ENCODE data around the gene MGAT5B.

The MGAT5B gene

DNA sequence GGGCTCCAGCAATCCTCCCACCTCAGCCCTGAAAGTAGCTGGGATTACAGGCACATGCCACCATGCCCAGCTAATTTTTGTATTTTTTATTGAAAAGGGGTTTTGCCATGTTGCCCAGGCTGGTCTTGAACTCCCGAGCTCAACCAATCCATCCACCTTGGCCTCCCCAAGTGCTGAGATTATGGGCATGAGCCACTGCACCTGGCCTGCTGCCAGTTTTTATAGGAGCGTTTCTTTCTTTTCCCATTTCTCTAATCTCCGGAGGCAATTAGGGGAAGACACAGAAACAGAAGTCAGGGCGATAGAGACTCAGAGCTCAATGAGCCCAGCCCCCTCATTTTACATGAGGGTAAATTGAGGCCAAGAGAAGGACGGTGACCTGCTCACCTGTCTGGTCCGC is 10.4 kb downstream of the MGAT5B start:
- DNase-seq (ENCODE audit: low read depth in 2 of 2, low spot score in 1 of 2), result no peak

DNA sequence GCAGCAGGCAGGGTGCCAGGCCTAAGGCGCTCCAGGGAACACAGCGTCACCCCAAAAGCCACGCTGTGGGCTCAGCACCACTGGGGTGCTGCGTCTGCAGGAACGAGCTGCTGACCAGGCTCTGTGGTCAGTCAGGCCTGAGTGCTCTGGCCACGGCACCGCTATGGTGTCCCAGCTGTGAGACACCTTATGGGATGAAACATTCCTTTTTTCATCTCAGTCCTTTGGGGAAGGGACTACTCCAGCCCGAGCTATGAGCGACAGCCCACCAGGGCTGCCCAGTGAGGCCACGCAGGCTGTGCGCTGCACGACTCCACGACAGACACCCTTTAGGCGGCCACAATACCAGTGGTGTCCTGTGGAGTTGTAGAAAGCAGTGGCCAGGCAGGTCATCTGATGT is 11.1 kb downstream of the MGAT5B start:
- no peak for DNase-seq (ENCODE audit: low read depth in 2 of 2, low spot score in 1 of 2)

DNA sequence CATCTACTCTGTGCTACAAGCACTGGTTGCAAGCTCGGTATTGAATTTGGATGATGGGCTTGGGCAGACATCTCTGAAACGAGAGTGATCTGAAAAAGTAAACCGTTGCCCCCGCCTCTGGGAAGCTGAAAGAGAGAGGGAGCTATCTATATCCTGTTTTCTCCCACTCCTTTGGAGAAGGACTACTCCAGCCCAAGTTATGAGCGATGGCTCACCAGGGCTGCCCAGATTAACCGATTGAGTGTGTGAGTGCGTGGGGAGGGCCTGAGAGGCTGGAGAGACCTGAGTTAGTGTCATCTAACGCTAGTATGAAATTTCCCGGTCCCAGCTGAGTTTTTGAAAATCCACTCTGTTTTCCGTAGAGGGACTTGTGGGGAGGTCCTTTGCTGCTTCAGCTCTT is 11.5 kb downstream of the MGAT5B start:
- DNase-seq (ENCODE audit: low read depth in 2 of 2, low spot score in 1 of 2), result no peak

DNA sequence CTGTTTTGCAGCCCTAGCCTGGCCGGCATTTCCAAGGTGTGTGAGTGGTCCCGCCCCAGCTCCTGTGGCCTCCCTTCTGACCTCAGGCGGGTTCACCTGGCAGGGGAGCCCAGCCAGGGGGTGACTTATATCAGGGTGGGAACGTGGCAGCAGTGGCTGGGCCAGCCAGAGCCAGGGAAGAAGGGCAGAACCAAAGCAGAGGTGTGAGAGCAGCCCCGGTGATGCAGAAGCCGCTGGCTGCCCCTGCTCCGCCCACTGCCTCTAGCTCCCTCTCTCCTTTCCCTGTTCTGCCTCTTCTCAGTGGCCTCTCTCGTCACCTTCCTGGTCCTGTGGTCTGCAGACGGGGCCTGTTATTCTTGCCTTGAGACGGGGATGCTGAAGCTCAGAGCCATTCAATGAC is 12.1 kb downstream of the MGAT5B start:
- DNase-seq (ENCODE audit: low read depth in 2 of 2, low spot score in 1 of 2), result no peak

DNA sequence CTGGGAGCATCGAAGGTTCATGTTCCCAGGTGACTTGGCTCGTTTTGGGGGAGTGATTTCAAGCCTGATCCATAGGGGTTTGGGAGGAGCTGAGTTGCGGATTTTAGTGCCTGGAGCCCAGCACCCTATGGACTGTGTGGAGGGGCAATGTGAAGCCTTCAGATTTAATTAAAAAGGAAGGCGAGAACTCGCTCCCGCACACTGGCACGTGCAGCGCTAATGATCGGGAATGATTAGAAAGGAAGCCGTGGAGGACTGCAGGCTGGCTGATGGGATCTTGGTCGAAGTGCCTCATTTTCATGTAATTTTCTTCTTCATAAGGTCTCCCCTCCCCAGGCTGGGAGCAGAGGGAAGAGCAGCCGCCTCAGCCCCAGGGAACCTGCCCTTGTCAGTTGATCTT is 12.8 kb downstream of the MGAT5B start:
- no peak for DNase-seq (ENCODE audit: low read depth in 2 of 2, low spot score in 1 of 2)

DNA sequence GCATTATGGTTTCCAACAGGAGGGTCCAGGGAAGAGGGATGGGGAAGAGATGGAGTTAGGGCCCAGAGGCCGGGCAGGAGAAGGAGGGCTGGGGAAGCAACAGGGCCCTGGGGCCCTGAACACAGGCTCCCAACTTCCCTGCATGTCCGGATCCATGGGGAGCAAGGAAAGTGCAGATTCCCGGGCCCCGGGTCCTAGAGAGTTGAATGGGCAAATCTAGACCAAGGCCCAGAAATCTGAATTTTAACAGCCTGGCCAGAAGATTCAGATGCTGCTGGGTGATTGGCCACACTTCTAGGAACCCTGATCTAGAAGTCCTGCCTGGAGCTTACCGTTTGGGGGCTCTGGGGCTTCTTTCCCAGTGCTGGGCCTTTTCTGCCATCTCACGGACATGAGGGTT is 13.2 kb downstream of the MGAT5B start:
- DNase-seq (ENCODE audit: low read depth in 2 of 2, low spot score in 1 of 2), result no peak

DNA sequence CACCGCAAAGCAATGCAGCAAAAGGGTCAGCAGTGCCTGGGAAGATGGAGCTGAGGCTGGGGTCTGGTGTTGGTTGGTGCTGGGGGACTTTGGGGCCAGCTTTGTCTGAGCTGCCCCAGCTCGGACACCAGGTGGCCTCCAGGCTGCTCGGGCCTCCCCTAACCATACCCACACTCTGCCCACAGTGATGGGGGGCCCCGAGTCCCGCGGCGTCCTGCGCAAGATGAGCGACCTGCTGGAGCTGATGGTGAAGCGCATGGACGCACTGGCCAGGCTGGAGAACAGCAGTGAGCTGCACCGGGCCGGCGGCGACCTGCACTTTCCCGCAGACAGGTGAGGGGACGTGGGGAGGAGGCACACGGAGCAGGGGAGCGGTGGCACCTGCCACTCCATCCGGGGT is 13.8 kb downstream of the MGAT5B start:
- no peak for DNase-seq (ENCODE audit: low read depth in 2 of 2, low spot score in 1 of 2)

DNA sequence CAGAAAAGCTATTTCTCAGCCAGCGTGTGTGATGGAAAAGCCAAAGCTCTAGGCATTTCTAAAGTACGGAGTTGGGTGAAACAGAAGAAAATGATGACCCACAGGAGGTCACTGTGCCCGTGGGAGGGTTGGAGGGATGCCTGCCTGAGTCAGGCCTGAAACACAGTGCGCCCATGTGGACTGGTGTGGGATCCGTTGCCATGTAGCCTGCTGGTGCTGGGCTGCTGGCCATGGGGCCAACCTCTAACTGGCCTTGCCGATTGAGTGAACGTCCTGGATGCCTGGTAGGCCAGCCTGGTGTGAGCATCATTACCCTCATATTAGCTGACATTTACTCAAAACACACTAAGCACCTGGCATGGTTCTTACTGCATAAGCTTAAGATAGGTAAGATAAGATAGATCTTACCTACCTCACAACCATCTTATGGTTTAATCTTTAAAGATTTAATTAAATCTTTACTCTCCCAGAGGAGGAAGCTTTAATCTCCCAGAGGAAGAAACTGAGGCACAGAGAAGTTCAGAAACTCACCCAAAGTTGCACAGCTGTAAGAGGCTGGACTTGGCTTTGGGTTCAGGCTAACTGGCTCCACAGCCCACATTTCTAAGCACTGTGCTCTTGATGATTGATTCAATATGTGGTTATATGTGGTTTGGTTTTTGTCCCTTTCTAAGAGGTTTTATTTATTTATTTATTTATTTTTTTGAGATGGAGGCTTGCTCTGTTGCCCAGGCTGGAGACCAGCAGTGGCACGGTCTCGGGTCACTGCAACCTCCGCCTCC is 15.7 kb downstream of the MGAT5B start:
- DNase-seq (ENCODE audit: low read depth in 2 of 2, low spot score in 1 of 2), result no peak

DNA sequence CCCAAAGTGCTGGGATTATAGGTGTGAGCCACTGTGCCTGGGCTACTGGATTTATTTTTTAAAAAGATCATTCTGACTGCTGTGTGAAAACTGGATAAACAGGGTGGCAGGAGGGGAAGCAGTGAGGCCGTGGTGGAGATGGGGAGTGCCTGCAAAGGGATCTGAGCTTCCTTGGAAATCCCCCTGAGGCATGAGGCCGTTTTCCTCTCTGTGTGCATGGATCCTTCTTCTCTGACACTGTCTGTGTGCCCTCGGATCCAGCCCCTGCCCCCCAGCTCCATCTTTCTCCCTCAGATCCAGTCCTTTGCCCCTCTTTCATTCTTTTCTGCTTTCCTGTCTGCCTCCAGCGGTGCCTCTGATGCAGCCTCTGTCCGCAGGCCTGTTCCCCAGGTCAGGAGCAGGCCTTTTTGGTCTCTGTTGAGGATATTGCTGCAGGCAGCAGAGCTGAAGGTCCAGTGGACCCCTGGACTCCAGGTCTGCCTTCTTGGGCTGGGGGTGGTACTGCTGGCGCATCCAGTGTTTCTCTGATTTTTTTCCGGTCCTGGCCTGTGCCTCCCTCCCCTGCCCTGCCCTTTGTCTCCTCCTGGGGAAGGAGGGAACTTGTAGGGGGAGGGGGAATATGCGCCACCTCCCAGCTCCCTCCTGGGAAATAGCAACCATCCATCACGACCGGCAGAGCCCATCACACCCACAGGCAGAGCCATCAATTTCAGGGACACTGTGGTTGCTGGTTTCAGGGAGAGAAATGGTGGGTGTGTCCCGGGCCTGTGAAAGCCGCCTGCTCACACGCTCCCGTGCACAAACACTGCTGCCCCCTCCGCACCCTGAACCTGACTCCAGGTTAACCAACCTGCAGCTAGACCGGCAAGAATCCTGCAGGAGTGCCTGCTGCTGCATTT is 17.0 kb downstream of the MGAT5B start:
- DNase-seq (ENCODE audit: low read depth in 2 of 2, low spot score in 1 of 2), result no peak

DNA sequence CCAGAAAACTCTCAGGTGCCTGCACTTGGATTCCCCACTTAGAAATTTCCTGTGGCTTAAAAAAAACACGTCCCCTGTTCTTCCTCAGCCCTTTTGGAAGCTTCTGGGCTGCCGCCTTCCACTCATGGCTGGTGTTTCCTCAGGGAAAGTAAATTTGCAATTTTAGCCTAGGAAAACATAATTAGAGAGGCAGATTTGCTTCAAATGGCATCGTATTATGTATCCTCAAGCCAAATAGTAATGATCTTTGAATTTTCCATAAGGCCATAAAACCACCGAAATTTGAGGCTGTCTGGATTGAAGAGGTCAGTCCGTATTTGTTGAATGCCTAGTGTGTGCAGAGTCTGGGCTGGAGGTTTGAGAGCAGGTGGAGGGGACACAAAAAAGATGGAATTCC is 17.7 kb downstream of the MGAT5B start:
- DNase-seq (ENCODE audit: low read depth in 2 of 2, low spot score in 1 of 2), result no peak

DNA sequence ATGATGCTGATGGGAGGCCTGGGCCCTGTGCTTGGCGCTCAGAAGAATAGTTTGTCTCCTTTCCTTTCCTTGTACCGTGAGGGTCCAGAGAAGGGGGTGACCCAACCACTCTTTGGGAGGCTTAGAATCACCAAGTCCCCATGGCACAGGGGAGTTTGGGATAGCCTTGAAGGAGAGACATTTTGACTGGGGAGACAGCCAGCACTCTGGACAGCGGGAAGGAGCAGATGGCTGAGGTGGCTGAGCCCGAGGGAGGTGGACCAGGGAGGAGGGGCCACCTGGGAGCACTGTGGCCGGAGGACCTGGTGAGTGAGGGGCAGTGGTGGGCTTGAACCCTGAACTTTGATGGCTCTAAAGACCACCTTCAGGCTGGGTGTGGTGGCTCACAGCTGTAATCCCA is 18.2 kb downstream of the MGAT5B start:
- no peak for DNase-seq (ENCODE audit: low read depth in 2 of 2, low spot score in 1 of 2)

DNA sequence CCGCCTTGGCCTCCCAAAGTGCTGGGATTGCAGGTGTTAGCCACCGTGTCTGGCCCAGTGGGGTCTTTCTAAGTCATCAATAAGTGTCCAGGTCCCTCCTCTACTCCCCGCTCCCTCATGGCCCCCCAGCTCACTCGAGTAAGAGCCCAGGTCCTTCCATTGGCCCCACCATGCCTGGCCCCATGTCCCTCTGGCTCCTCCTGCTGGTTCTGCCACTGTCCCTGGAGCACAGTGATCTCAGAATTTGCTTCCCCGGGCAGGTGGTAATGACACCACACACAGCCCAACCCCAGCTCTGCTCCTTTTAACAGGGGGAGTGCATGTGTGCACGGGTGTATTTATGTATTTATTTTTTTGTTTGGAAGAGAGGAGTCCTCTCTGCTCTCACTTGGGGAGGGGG is 19.6 kb downstream of the MGAT5B start:
- no peak for DNase-seq (ENCODE audit: low read depth in 2 of 2, low spot score in 1 of 2)

DNA sequence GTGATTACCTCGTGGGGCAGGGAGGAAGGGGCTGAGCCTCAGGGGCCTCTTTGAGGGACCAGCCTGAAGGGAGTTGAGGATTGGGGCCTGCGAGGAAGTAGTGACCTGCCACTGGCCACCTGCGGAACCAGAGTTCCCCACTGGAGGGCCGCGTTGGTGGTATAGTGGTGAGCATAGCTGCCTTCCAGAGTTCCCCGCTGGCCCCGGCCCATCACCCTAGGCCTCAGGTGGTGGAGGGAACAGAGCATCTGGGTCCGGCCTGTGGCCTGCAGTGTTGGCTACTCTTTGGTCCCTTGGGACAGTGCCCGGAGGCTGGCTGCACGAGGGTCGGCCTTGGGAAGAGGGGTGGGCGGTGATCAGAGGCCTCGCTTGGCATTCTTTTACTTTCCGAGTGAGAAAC is 20.5 kb downstream of the MGAT5B start:
- DNase-seq (ENCODE audit: low read depth in 2 of 2, low spot score in 1 of 2), result no peak

DNA sequence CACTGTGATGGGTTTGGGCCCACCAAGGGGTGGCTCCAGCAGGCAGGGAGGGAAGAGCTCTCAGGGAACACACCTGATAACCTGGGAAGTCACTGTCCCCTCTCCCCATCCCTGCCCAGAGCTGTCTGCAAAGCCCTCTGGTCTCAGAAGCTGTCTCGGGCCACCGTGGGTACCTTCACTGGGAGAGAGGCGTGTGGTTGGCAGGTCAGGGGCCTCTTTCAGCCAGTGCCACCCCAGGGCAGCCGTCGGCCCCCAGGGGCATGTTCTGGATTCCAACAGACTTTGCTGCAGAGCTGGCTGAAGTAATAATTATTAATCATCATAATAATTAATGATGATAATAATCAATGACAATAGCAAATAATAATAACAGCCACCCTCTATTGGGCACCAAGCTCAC is 21.1 kb downstream of the MGAT5B start:
- no peak for DNase-seq (ENCODE audit: low read depth in 2 of 2, low spot score in 1 of 2)

DNA sequence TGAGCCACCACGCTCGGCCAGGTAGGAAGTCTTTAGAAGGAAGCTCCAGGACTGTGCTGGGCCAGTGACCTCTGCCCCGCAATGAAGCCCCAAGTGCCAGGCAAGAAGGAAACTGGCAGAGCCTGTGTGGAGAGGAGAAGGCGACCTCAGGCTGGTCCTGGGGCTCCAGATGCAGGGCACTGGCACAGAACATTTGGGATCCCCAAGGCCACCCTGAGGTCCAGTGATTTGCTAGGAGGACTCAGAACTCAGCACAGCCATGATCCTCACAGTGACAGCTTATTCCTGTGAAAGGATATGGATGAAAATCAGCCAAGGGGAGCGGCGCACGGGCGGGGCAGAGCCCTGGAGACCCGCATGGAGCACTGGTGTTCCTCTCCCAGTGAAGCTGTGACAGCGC is 24.1 kb downstream of the MGAT5B start:
- DNase-seq (ENCODE audit: low read depth in 2 of 2, low spot score in 1 of 2), result no peak

DNA sequence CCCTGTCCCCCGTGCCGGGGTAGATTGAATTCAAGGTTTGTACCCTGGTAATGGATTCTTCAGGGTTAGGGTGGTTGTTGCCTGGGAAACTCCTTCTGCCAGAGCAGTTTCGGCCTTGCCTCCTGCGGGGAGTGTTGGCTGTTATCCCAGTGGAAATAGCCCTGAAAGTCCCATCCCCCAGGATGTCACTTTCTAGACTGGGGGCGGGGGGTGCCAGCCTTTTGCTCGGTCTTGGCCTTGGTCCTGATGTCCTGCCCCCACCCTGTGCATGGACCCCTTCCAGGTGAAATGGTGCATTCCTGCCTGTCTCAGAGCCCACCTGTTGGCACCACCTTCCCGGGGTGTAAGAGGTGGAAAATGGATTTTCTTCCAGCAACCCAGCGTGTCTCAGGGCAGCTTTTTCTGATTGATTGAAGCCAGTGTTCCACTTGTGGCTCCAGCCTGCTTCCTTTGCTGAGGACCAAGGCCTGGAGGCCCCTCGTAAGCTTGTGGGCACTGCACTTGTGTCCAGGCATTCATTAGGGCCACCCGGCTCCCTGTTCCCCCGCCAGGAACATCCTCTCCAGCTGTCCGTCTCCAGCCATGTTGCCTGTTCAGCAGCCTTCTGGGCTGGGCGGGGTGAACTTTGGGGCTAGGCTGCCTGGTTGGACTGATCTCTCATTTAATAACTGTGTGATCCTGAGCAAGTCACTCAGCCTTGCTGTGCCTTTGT is 25.6 kb downstream of the MGAT5B start:
- DNase-seq (ENCODE audit: low read depth in 2 of 2, low spot score in 1 of 2), result no peak

DNA sequence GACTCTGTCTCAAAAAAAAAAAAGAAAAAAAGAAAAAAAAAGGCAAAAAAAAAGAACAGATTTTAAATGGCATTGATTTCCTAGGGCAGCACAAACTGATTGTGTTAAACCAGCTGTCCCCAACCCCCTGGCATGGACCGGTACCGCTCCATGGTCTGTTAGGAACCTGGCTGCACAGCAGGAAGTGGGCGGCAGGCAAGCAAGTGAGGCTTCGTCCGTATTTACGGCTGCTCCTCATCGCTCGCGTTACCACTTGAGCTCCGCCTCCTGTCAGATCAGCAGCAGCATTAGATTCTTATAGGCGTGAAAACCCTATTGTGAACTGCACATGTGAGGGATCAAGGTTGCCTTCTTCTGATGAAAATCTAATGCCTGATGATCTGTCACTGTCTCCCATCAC is 26.6 kb downstream of the MGAT5B start:
- no peak for DNase-seq (ENCODE audit: low read depth in 2 of 2, low spot score in 1 of 2)

DNA sequence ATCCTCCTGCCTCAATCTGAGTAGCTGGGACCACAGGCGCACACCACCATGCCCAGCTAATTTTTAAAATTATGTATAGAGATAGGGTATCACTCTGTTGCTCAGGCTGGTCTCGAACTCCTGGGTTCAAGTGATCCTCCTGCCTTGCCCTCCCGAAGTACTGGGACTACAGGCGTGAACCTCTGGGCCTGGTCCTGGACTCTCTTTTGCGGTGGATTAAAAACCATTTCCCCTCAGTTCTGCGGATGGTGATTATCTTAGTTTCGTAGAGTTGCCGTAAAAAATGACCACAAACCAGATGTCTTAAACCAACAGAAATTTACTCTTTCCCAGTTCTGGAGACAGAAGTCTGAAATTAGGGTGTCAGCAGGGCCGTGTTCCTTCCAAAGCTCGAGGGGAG is 28.8 kb downstream of the MGAT5B start:
- no peak for DNase-seq (ENCODE audit: low read depth in 2 of 2, low spot score in 1 of 2)

DNA sequence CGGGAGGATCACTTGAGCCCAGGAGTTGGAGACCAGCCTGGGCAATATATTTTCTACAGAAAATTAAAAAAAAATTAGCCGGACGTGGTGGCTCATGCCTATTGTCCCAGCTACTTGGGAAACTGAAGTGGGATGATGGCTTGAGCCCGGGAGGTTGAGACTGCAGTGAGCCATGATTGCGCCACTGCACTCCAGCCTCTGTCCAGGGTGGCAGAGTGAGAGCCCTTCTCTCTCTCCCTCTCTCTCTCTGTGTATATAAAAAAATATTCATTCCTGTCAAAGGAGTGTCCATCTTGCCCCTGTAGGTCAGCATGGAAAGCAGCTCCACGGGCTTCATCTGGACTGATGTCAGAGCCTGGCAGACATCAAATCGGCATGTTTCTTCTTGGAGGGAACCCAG is 31.2 kb downstream of the MGAT5B start:
- DNase-seq (ENCODE audit: low read depth in 2 of 2, low spot score in 1 of 2), result no peak

DNA sequence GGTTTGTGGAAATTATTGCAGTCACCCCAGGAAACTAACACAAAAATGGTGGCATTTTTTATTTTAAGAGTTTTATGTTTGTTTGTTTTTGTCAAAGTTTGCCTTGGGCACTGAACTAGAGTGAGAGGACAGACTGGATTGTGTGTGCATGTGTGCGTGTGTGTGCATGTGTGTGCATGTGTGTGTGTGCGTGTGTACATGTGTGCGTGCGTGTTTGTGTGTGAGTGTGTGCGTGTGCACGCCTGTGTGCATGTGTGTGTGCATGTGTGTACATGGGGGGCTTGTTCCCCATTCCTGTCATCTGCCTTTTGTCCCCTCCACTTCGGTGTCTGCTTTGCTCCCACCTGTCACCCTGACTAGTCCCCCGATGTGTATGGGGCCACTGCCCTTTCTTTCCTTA is 32.5 kb downstream of the MGAT5B start:
- DNase-seq (ENCODE audit: low read depth in 2 of 2, low spot score in 1 of 2), result no peak

DNA sequence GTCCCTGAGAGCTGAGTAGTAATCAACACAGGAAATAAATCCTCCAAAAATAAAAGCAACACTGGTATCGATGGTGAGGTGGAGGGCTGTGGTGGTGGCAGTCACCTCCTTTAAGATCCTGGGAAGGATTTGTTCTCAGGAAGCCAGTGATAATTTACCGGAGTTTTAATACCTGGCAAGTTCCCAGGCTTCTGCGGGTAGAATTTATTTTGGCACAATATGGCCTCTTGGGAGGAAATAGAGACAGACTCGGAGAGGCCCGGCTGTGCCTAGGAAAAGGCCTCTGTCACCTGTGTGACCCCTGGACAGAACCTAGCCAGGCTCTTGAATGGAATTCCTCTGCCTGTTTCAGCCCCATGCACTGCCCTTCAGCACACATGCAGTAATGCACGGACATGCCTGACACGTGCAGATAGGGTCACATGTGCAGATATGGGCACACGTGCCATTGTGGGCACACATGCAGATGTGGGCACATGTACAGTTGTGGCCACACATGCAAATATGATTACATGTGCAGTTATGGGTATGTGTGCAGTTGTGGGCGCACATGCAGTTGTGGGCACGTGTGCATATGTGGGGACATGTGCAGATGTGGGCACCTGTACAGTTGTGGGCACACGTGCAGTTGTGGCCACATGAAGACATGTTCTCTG is 33.5 kb downstream of the MGAT5B start:
- DNase-seq (ENCODE audit: low read depth in 2 of 2, low spot score in 1 of 2), result no peak
